SIG-M5 (cell line): ENCODE results near the gene ZKSCAN3.
"Not testable (repeated sequence)": the region's sequence is repeated elsewhere in the genome, so short reads cannot be mapped to it uniquely, and the experiment has no call there.

Experiments used
- DNase-seq: peaks from one replicate; lab custom pipeline; 2025; lab: John Stamatoyannopoulos, UW

The ZKSCAN3 gene

DNA sequence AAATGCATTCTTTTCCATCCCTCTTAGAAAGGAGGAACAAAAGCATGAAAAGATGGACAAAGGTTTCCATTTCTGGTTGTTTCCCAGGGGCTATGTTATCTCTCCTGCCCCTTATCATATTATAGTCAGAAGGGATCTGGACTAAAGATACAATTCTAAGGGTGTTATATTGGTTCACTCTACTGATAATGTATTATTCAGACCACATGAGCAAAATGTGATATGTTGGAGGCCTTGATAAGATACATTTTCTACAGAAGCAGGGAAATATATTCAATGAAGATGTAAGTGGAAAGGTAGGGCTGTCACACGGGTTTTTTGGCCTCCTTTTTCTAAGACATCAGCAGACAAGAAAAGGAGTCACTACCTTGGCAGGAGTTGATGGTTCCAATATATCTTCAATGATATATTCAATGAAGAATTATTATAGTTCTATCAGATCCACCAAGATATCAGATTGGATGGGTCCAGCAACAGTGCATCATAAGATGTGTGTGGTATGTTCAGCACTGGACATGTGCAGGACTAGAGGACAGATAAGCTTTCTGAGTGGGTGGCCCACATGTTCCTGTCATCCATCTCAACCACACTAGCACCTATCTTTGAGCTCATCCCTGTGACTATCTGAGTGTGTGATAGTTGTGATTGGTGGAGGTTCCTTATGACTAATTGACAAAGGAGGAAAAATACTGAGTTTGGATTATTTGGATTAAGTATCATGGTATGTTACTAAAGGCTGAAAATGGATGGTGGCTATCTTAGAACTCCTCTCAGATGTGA is 5.7 kb upstream of the ZKSCAN3 start:
- no peak for DNase-seq

- no peak for DNase-seq
Observed at GRCh38 chr6:28345201-28345600, 4.5 kb upstream of the ZKSCAN3 start.

- no peak for DNase-seq
Observed at GRCh38 chr6:28347119-28347518, 2.6 kb upstream of the ZKSCAN3 start.

DNA sequence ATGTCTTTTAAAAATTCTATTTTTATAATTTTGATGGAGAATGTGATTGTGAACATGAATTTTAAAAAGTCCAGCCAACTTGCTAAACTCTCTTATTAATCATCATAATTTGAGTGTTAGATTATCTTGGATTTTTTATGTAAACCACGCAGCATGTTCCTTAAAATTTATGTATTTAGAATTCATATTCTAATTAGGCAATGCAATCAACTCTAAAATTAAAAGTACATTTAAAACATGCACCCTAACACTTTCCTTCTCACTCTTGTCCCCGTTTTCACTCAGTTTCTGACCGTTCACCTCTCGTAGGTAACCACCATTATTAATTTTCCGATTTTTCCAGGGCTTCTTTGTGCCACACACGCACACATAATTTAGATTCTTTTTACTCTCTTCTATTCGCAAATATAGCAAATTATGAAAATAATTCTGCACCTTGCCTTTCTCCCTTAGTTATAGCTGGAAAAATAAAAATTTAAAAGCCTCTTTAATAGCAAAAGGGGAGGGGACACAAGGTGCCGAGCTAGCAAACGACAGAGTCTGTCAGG is 329 bp upstream of the ZKSCAN3 start:
- DNase-seq, result no peak

GRCh38 chr6:28351087-28351486 is 1.3 kb downstream of the ZKSCAN3 start:
- no peak for DNase-seq

DNA sequence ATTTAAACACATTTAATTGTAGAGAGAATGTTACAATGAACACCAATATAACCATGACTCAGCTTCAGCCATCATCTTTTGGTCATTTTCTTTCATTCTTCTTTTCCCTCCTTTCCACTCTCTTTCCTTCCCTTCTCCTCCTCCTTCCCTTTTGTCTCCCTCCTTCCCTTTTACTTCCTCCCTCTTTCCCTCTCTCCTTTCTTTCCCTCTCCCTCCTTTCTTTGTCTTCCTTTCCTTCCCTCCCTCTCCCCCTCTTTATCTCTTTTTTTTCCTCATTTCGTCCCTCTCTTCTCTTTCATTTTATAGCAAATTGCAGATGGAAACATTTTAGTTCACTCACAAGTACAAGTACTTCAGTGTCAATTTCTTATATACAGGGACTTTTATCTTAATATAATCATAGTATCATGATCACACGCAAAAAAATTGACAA is 1.8 kb downstream of the ZKSCAN3 start:
- no peak for DNase-seq

DNA sequence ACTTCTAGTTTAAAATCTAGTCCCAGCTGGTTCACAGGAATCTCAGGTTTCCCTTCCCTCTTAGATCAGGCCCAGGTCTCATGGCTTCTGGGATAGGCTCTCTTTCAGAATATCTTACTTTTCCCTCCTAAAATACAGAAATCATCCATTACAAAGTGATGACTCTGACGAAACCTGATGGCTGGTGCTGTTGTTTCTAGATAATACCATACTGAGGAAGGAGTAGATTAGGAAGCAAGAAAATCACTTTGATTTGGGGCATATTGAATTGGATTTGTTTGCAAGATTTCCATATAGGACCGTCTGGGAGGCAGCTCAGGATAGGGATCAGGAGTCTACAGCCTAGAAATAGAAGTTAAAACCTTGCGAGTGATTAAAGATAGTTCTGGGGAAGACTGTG is 3.6 kb downstream of the ZKSCAN3 start:
- DNase-seq, result no peak

DNA sequence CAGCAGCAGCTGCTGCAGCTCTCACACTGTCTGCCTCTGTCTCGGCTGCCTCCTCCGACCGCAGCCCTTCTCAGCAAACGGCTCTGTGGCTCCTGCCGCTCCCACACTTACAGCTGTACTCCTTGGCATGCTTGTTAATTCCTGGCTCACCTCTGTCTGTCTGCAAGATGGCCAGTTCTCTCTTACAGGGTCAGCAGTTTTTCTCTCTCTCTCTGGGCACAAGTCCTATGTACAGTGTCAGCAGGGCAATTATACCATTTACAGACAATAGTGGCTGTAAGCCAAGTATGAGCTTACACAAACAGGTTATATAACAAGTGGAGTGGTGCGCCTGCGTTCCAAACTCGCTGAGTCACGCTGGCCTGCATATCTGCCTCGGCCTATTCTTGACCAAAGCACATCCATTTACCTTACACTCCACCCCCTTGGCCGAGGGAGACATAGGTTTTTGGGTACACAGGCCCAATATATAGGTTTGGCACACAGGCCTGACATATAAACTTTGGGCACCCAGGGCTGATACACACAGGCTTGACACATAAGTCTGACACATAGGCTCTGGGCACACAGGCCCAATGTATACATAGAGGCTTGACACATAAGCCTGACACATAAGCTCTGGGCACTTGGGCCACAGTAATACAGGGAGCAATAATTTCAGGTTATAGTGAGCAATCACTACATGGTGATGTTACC is 4.4 kb downstream of the ZKSCAN3 start:
- no peak for DNase-seq

GRCh38 chr6:28354688-28355554 is 5.2 kb downstream of the ZKSCAN3 start:
- DNase-seq, result no peak

GRCh38 chr6:28355743-28356665 is 6.3 kb downstream of the ZKSCAN3 start:
- no peak for DNase-seq

DNA sequence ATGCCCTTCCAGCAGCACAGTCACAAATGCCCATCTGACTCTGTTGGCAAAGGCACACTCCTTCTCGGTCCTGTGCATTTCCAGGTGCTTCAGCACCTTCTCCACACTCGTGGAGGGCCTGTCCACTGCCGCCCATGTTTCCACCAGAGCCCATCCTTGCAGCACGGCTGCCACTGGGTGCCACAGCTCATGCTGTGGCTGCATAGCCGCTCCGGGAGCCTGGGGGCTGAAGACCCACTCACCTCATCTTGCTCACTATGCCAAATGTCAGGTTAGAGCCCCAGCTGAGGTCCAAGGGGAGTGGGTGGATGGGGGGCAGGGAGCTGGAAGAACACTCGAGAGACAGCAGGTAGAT is 6.9 kb downstream of the ZKSCAN3 start:
- no peak for DNase-seq

- no peak for DNase-seq
Observed at GRCh38 chr6:28357036-28357435, 7.3 kb downstream of the ZKSCAN3 start.

DNA sequence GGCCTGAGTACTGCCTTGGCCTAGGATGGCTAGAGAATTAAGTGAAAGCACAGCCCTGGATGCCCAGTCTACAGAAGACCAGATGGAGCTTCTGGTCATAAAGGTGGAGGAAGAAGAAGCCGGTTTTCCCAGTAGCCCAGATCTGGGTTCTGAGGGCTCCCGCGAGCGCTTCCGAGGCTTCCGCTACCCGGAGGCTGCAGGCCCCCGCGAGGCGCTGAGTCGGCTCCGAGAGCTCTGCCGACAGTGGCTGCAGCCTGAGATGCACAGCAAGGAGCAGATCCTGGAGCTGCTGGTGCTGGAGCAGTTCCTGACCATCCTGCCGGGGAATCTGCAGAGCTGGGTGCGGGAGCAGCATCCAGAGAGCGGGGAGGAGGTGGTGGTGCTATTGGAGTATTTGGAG is 9.8 kb downstream of the ZKSCAN3 start:
- DNase-seq, result not testable (repeated sequence)

GRCh38 chr6:28360961-28361360 is 11.2 kb downstream of the ZKSCAN3 start:
- DNase-seq, result no peak

DNA sequence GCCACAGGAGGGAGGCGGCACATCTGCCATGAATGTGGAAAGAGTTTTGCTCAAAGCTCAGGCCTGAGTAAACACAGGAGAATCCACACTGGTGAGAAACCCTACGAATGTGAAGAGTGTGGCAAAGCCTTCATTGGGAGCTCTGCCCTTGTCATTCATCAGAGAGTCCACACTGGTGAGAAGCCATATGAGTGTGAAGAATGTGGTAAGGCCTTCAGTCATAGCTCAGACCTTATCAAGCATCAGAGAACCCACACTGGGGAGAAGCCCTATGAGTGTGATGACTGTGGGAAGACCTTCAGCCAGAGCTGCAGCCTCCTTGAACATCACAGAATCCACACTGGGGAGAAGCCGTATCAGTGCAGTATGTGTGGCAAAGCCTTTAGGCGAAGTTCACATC is 15.8 kb downstream of the ZKSCAN3 start:
- DNase-seq, result not testable (repeated sequence)

DNA sequence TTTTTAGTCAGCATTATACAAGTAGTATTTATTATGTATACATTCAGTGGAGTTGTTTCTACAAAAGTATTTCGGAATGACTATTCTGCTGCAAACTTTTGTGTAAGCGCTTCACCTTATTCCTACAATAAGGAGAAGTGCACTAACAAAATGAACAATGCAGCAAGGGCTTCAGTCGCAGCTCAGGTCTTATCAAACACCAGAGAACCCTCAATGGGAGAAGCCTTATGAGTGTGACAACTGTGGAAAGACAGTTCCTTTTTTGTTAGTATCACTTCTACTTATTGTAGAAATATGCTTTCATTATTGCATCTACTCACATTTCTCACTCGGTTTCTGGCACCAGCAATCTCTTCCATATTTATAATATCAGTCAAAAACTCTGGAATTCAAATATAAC is 18.8 kb downstream of the ZKSCAN3 start:
- DNase-seq, result peak; percentile 80

GRCh38 chr6:28369463-28369862 is 19.7 kb downstream of the ZKSCAN3 start:
- DNase-seq, result no peak

DNA sequence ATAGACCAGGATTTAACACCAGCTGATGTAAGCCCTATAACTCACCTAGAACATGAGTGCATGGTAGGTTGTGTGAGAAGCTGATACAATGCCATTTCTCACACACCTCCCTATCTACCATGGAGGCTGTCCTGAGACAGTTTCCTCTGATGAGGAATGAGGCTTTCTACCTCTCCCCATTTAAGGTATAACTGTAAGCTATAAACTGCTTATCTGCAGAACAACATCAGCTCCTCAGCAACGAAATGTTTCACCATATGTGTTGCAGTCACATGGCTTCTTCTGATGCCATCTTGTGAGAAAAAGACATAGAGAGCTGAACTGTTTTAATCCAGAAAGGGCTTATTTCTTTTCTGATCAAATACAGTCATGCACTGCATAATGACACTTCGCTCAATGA is 20.7 kb downstream of the ZKSCAN3 start:
- DNase-seq, result no peak

GRCh38 chr6:28371280-28371679 is 21.5 kb downstream of the ZKSCAN3 start:
- no peak for DNase-seq

DNA sequence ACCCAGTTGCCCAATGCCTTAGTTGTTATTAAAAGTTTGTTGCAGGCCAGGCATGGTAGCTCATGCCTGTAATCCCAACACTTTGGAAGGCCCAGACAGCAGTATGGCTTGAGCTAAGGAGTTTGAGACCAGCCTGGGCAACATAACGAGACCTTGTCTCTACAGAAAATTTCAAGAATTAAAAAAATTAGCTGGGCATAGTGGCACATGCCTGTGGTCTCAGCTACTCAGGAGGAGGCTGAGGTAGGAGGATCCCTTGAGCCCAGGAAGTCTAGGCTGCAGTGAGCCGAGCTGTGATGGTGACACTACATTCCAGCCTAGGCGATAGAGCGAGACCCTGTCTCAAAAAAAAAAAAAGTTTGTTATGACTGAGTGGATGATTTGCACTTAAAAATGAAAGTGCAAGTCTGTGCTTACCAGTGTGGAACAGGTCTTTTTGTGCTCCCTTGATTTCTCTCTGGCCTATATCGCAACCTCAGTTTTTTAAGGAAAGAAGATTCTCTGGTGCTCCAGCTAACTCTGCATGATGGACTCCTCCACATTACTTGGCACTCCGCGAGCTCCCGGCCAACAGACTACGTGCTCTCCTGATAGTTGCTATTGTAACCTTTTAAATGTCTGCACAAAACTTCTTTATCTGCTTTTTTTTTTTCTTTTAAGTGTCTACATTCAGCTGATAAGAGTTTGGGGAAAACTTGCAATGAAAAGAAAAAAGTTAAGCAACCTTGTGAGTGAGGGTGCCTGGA is 22.1 kb downstream of the ZKSCAN3 start:
- DNase-seq, result no peak

- no peak for DNase-seq
Observed at GRCh38 chr6:28373925-28374324, 24.2 kb downstream of the ZKSCAN3 start.
